ENCODE results near the gene TTLL5.

TTLL5 gene

DNA sequence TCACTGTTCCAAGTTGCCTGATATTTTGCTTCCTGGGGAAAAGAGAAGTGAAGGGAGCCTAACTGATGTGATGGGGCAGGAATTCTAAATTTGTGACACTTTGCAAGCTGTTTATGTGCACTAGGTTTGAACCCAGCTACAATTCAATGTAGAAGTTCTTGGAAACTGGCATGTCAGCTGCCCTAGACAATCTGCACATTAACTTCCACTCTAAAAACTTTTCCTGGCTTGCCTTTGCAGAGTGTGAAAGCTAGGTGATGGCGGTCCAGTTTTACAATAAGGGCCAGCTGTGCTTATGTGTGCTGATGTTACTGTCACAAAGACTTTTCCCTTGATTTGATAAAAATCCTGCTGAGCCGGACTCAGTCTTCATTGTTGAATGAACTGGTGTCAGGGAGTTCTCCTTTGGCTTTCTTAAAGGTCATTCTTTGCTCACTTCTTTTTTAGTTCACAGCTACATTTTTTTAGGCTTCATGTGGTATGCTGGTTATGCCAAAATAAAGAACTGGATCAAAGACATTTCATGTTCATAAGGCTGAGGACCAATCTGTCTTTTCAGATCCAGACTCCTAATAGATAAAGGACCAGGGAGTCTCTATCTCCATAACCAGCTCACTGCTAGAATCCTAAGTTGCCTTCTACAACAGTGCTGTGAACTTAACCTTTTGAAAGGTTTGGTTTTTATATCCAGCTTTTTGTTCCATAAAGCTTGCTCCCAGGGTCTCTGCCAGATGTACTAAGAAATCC is 187.3 kb downstream of the TTLL5 start:
- DNase-seq (ENCODE audit: low read depth, low spot score): no peak
- H3K27ac ChIP-seq: no peak overlapping the region

DNA sequence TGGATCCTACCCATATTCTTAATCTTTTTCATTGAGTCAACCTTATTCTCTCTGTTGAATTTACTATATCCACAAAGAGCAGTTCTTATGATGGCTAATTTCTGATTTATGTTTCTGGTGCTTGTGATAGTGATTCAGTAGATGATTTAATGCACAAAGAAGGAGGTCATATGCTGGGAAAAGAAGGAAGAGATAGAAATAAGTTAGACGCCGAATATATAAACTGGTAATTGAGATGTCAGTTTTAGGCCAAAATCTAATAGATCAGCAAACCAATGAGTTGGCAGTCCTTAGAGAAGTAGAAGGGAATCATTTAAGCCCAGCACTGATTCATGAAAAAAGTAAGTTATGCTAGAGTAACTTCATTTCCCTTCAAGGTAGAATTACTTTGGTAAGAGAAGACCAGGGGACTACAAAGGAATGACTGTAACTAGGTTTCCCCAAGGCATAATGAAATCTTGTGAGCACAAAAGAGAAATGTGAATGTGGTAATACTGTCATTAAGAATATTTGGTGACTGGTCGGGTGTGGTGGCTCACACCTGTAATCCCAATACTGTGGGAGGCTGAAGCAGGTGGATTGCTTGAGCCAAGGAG is 188.4 kb downstream of the TTLL5 start:
- no peak overlapping the region for H3K27ac ChIP-seq
- no peak for DNase-seq (ENCODE audit: low read depth, low spot score)

DNA sequence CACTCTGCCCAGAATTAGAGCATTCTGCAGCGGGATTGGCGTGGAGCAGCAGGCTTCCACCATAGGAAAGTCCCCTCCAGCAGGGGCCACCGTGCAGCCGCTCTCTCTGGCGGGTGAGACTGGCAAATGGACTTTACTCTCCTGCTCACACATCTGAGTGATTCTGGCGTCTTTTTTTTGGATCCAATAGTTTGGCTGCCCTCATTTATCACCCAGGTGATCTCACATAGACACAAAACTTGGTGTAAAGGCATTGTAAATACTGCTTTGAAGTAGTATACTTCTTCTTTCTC is 190.5 kb downstream of the TTLL5 start:
- DNase-seq (ENCODE audit: low read depth, low spot score): no peak
- H3K27ac ChIP-seq: no peak overlapping the region

DNA sequence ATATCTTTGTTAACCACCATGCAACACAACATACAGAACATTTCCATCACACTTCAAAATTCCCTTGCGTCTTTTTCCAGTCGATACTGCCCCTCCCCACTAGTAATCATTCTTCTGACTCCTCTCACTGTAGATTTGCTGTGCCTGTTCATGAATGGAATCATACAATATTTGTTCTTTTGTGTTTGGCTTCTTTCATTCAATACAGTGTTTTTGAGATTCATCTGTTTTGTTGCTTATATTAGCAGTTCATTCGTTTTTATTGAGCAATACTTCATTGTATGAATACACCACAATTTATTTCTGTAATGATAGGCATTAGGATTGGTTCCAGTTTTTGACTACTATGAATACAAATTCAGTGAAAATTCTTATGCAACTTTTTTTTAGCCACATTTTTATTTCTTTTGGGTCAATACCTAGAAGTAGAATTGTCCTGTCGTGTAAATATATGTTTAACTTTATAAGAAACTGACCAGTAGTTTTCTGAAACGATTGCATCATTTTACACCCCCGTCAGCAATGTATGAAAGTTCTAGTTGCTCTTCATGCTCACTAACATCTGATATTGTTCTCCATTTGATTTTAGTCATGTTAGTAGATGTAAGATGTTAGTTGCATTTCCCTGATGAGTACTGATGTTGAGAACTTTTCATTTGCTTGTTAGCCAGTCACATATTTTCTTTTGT is 193.2 kb downstream of the TTLL5 start:
- no peak overlapping the region for H3K27ac ChIP-seq
- no peak for DNase-seq (ENCODE audit: low read depth, low spot score)

DNA sequence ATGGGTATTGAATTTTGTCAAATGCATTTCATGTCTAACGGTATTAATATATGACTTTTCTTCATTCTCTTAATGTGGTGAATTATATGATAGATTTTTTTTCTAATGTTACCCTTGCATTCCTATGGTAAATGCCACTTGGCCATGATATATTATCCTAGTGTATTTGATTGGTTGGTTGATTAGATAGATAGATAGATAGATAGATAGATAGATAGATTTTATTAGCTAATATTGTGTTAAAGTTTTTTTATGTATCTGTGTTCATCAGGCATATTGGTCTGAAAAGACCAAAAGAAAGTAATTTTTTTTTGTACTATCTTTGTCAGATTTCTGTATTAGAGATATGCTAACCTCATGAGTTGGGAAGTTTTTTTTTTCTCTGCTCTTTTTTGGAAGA is 196.2 kb downstream of the TTLL5 start:
- no peak overlapping the region for H3K27ac ChIP-seq
- DNase-seq (ENCODE audit: low read depth, low spot score): no peak

DNA sequence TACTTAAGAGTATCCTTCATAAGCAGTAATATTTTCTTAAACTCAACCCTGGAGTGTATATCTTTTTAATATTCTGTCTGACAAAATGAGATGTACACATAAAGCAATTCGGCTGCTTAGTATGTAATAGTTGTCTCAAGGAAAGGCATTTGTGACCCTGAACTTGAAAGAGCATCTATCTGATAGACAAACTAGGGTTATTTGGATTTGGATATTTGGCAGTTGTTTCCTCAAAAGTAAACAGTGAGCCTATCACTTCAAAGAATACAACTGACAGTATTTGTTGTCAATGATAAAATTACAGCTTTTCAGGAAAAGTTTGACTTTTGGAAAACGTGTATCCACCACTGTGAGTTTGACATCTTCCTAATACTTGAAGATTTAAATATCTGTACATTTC is 197.3 kb downstream of the TTLL5 start:
- no peak overlapping the region for H3K27ac ChIP-seq
- DNase-seq (ENCODE audit: low read depth, low spot score): no peak

DNA sequence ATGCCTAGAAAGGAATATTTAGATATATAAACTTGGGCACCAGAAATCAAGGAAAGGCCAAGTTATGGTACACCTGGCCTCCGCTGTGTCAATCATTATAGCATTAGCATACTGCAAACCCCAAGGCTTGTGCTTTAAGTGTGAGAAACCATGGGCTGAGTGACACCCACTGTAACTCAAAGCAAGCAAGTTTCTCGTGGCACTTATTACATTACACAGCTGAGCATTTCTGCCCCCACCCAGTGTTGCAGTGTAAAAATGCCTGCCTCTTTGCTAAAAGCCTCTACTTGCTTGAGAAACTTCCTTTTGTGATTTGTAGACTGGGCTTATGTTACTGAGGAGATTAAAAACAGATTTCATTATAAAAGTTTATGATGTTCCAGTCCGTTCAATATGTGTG is 198.7 kb downstream of the TTLL5 start:
- DNase-seq (ENCODE audit: low read depth, low spot score): no peak
- H3K27ac ChIP-seq: no peak overlapping the region

DNA sequence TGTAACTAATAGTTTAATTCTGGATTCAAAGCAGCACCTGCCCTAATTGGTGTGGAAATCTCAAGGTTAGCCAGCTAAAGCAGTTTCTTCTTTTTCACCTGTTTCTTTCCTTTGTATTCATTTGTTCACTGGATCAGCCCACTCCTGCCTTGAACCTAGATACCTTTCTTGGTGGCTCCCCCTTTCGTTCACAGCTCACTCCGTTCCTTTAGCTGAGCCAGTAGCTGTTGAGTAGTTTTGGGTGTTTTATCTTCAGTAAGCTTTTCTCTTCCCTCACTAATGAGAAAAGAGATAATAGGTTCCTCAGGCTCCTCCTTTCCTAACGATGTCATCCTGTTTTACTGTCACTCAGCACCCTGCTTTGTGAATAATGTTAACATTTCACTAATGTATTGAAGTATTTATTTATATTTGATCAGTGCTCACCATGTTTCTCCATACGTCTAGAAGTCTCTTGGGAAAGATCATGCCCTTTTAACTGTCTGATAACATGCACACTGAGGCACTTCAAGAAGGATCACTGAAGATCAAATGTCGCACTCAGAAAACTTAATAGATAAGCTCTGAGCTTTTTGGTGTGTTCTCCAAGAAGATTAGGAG is 199.6 kb downstream of the TTLL5 start:
- DNase-seq (ENCODE audit: low read depth, low spot score): no peak
- no peak overlapping the region for H3K27ac ChIP-seq

DNA sequence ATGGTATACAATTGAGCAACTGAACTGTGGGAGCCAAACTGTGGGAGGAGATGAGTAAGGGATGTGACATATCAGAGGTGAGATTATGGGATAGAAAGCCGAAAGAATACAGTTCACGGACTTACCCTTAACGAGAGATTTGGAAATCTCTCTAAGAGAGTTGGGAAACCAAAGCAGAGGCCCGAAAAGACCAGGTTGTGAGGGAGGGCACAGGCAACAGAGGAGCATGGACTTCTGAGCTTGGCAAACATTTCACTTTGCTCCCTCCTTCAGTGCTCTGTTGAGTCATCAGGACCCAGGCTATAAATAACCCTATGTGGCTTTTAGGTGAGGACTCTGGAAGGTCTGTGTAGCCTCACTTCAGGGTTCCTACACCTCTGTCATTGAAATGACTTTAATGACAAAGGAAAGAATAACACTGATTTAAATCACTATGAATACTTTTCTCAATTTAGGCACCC is 200.1 kb downstream of the TTLL5 start:
- no peak overlapping the region for H3K27ac ChIP-seq
- DNase-seq (ENCODE audit: low read depth, low spot score): no peak

DNA sequence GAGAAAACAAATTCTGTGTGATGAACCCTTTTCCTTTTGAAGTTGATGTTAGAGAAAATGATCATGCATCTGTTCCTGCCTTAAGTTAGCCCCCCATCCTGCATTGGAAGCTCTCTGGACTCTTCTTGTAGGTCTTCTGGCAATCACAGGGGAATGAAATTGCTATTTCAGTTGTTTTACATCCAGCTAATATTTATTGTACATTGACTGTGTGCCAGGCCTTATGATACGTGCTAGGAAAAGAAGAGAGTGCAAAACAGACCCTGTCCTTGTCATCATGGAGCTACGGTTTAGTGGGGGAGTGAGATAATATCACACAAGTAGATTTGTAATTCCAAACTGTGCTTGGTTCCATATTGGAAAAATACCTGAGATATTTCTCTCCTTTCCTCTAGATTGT is 202.2 kb downstream of the TTLL5 start:
- no peak for DNase-seq (ENCODE audit: low read depth, low spot score)
- H3K27ac ChIP-seq: no peak overlapping the region

DNA sequence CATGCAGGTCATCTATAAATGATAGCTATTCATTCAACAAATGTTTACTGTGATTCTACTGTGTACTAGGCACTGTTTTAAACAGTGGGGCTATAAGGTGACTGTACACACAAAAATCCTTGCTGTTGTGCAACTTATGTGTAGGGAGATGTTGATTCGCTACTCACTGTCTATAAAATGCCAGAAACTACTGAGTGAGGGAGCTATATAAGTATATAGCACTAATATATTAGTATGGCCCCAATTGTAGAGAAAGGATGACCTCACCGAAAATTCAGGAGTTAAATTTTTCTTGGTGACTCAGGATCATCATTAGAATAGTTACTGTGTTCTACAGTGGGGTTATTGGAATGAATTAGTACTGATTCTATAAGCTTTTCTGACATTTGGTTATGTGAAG is 203.3 kb downstream of the TTLL5 start:
- peak overlapping the region; percentile 50 for H3K27ac ChIP-seq
- DNase-seq (ENCODE audit: low read depth, low spot score): peak; percentile 75

DNA sequence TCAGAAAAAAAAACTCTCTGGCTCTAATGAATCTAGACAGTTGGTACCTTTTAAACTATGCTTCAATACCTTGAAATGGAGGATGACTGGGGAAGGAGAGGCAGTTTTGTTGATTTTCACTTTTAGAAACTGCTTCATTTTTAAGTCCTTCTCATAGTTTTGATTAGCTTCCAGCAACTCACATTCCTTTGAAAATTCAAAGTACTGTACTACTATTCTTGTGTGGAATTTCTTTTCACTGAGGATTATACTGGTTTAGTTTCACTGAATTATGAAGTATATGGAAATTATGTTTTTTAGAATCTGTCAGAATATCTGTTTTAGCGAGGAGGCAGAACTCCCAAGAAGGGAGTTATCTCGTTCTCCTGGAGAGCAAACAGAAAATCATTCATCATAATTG is 204.5 kb downstream of the TTLL5 start:
- peak overlapping the region; percentile 50 for H3K27ac ChIP-seq
- no peak for DNase-seq (ENCODE audit: low read depth, low spot score)

DNA sequence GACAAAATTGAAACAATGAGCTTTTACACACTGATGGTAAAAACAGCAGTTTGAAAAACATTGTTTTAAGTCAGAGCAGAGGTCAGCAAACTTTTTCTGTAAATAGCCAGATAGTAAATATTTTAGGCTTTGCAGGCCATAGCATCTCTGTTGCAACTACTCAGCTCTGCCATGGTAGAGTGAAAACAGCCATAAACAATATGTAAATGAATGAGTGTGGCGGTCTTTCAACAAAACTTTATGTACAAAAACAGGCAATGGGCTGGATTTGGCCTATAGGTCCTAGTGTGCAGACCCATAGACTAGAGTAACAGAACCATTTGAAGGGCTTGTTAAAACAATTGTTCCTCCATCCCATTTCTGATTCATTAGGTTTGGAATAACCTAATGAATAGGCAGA is 205.9 kb downstream of the TTLL5 start:
- no peak for DNase-seq (ENCODE audit: low read depth, low spot score)
- H3K27ac ChIP-seq: peak overlapping the region; percentile 90

DNA sequence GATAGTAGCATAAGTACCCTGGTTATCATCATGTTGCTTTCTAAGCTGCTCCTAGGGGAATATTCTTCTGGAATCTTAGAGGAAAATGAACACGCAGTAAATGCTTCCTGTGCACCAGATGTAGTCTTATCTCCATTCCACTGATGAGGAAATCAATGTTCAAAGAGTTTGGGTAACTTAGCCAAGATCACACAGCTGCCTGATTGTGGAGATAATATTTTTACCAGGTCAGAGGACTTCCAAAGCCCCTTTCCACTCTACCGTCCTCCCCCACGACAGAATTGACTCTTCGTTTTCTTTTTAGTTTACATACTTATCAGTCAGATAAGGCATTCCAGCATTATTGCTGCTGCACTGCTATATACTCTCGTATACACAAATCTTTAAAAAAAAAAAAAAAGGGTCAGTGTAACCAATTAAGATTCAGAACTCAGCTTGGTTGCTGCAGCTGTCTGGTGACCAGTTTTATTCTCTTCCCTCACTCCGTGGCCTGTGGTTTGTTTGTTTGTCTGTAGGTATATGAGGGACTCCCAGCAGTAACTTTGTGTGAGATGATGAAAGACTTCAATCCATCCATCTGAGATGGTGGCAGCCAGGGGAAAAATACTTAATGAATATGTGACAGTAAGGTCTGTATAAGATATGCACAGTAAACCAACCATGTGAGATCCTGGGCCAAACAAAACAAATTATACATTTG is 210.3 kb downstream of the TTLL5 start:
- no peak overlapping the region for H3K27ac ChIP-seq
- DNase-seq (ENCODE audit: low read depth, low spot score): no peak

DNA sequence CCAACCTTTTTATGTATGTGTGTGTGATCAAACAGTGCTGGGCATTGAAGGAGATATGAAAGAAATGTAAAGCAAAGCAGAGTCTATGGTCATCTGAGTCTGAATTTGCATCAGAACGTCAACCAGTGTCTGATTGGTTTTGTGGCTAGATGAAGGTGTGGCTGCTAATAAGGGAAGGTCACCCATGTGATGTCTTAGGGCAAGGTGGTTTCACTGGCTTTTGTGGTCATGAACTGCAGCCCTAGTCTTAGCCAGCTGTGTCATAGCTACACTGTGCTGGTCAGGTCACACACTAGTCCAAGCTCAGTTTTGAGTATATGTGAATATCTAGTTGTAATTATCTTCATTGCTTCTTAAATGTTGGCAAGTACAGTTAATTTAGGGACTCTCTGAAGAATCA is 214.9 kb downstream of the TTLL5 start:
- DNase-seq (ENCODE audit: low read depth, low spot score): no peak
- H3K27ac ChIP-seq: peak overlapping the region; percentile 71

DNA sequence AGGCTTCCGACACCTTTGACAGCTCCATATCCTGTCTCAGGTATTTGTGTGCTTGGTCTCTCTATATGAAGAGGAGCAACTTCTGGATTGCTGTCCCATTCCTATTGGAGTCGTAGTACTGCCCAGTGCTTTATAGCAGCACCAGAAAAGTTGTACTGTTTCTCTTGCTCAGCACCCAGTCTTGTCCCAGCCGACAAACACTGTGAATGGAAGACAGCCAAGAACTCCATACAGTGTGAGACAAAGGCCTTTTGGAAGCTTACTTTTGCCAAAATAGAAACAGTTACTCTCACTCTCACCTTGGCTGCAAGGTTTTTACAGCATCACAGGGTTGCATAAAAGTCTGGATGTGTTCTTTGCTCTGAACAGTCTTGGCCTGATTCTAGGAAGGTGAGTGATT is 215.5 kb downstream of the TTLL5 start:
- DNase-seq (ENCODE audit: low read depth, low spot score): no peak
- peak overlapping the region; percentile 71 for H3K27ac ChIP-seq

DNA sequence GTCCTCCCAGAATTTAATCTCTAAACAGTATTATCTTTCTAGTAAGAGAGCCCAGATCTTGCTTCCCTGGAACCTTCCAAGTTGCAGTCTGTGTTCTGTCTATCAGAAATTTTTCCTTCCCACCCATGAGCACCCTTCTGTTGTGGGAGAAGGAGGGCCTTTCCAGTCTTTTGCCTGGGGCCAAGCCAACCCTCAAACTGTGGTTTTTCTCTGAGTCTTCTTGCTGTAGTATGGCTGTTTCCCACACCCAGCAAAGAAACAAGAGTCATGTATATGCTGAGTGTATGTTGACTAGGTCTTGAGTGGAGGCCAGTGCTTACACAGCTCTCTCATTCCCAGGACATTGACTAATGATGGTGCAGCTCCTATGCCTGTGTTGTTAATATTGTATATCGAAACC is 216.2 kb downstream of the TTLL5 start:
- peak; percentile 83 for DNase-seq (ENCODE audit: low read depth, low spot score)
- H3K27ac ChIP-seq: peak overlapping the region; percentile 71

DNA sequence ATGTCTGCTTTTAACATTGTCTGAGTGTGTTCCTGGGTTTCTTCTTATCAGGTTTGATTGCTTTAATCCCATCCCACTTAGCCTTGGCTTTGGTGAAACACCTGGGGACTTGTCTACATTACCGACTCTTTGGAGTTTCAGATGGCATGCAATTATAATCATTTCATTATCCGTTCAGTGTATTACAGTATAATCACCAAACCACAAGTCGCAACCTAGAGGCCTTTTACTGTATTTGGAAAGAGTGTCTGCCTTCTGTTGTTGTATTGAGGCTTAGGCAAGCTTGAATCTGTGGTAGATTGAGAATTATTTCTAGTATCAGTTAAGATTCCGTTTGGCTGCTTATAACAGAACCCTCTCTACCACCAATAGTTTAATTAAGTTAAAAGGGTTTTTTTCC is 216.8 kb downstream of the TTLL5 start:
- peak overlapping the region; percentile 71 for H3K27ac ChIP-seq
- DNase-seq (ENCODE audit: low read depth, low spot score): no peak

DNA sequence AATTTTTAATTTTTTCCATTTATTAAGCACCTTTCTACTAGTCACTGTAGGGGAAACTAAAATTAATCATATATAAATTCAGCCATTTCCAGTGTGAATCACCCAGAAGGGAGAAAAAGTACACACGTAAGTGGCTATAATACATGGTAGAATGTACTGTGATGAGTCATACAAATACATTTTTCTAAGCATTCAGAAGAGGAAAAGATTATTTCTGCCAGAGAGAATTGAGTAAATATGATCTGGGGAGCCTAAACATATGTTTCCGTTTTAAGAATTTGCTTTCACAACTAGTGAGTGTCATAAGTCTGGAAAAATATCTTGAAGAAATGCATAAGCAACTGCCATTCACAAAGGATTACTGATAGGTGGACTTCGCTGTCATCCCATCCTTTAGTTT is 218.0 kb downstream of the TTLL5 start:
- H3K27ac ChIP-seq: peak overlapping the region; percentile 71
- peak; percentile 56 for DNase-seq (ENCODE audit: low read depth, low spot score)

DNA sequence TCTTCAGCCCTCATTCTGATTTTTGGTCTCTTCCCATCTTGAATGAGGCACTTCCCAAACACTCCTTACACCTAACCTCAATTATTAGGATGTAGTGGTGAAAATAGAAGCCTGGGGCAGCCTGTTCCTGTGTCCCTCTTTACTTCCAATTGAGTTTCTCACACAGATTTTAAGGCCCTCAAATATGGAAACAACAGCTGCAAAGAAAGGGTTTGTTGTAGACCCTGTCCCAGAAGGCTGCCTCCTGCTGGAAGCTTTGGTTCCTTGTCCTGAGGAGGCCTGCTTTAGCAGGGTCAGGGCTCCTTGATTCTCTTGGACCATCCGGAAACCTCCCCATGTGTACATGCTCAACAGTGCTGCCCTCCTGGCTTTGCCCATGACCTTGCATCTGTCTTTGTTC is 219.5 kb downstream of the TTLL5 start:
- no peak overlapping the region for H3K27ac ChIP-seq
- no peak for DNase-seq (ENCODE audit: low read depth, low spot score)

DNA sequence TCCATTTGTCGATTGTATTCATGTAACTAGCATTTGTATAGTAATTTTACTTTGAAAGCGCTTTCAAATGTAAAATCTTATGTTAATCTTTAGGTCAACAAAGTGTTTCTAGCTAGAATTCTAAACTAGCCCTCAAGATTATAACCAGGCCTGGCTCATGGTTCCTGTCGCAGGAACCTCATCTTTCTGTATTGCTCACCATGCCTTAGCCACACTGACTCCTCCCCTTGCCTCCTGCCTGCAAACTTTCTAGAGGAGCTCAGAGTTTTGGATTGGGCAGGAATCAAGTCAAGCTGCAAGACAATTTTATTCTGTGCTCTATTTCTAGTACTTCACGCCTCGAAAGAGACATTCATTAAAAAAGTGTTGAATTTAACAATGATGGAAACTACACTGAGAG is 220.9 kb downstream of the TTLL5 start:
- no peak overlapping the region for H3K27ac ChIP-seq
- DNase-seq (ENCODE audit: low read depth, low spot score): no peak
